Testis (tissue), 5 donors: Measurements from ENCODE around the gene ARID5A. TPM values are rescaled to one million over a fixed set of nuclear protein-coding genes. Genes with fewer than 3 reads are reported as not detected.

Source experiments
- DNase-seq: peaks from one replicate; pipeline ENCODE4 v3.0.0-alpha.2; 2019
- H3K27ac ChIP-seq, 2 donors: fragments of 200-600 bp; sonication (generic); one replicate each; pipeline ENCODE4 v1.5.1; 2019
- H3K27me3 ChIP-seq: fragments of 200-600 bp; sonication (generic); one replicate; pipeline ENCODE4 v1.5.1; 2019
- H3K36me3 ChIP-seq: fragments of 200-600 bp; sonication (generic); one replicate; pipeline ENCODE4 v1.5.1; 2017; ENCODE audit warnings: low read depth; ENCODE audit errors: missing control alignments
- H3K4me1 ChIP-seq: fragments of 200-600 bp; sonication (generic); one replicate; pipeline ENCODE4 v1.5.1; 2019
- H3K4me3 ChIP-seq, 2 donors: fragments of 200-600 bp; sonication (generic); one replicate each; pipeline ENCODE4 v1.5.1; 2017 to 2019
- H3K9me3 ChIP-seq: fragments of 200-600 bp; sonication (generic); one replicate; pipeline ENCODE4 v1.5.1; 2017
- POLR2A ChIP-seq: fragments of 450-650 bp; IDR thresholded peaks from one replicate; pipeline ENCODE4 v1.6.1; 2017; ENCODE audit warnings: antibody characterized with exemption, mild to moderate bottlenecking, moderate library complexity
- WGBS, 2 donors: methylation state at CpG; one replicate each; pipeline ENCODE4 v1.1.5; 2018; 5-methylcytosine and 5-hydroxymethylcytosine counted together
- intact Hi-C: fragments of 100-400 bp; cut with DNase I; formaldehyde crosslinking; loops from one replicate; pipeline ENCODE4 v1.15.1; 2023; ENCODE audit warnings: low total_unique reads
- long read RNA-seq, 2 donors: transcript quantifications; one replicate each; lab custom pipeline, GENCODE V29; 2026
- polyA plus RNA-seq: library from polyadenylated mRNA; stranded (reverse); fragments of 350-450 nt; fragmentation: Illumina TruSeq; extraction: RNeasy Lipid Tissue Mini Kit (QIAGEN cat#74804); gene quantifications from one replicate; pipeline ENCODE4 v1.2.3, GENCODE V29; 2014; ENCODE audit warnings: low read depth, low replicate concordance; ENCODE audit not compliant: insufficient read depth
- total RNA-seq, 2 donors: library from RNA; depleted of rRNA; stranded (reverse); fragments of >200 nt; gene quantifications; one replicate each; pipeline ENCODE4 v1.2.3, GENCODE V29; 2016
- TF ChIP-seq, protein P1 (sequence below), 3 experiments: fragments of 450-650 bp in 2 of 3; fragments of 200-600 bp in 1 of 3; sonication (generic) in 1 of 3; IDR thresholded peaks; one replicate each; pipeline ENCODE4 v1.5.1; 2016 to 2019; ENCODE audit warnings: antibody characterized with exemption in 3 of 3, mild to moderate bottlenecking in 2 of 3, moderate library complexity in 1 of 3

The ARID5A gene
- 10 to 100 TPM; 31.7 to 33.7 TPM for total RNA-seq
- 20.1 TPM for polyA plus RNA-seq
- long read RNA-seq, donor 1, transcript ARID5A-201 (7 exons, 2,188 nt), result major isoform, 5 of 14 reads
- long read RNA-seq, donor 1, partial matches to known transcripts, result 7 of 14 reads
- long read RNA-seq, donor 1, other reads (novel, unspliced or antisense), result 0 of 14 reads
- long read RNA-seq, donor 2, partial matches to known transcripts, result 0 of 4 reads
- long read RNA-seq, donor 2, other reads (novel, unspliced or antisense), result 0 of 4 reads

DNA sequence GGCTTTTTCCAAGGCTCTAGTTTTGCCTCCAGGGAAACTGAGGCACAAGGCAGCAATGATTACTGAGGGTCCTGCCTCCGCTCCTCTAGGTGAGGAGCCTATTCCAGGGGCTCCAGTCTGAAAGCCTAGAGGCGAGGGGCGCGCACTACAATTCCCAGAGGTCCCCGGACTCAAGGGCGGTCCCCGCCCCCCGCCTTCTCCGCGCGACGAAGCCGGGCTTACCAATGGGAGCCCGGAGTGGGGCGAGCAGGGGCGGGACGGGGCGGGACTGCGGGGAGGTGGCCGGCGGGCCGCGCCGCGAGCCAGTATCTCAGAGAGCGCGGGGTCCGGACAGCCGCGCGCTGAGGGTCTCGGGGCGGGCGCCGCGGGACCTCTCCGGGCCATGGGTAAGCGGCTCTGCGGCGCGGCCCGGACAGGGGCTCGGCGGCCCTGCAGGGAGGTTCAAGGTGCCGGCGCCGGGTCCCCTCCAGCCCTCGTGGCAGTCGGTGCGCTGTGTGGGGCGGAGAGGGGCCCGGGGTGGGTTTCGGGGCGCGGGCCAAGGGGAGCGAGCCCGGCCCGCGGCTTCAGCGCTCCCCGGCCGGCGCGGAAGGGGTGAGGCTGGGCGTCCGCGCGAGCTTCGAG lies at the start of gene ARID5A:
Gene ARID5A (plus strand): TSS at position 308 of the 621 bp plus-strand sequence. CDS start 75 bp downstream, at position 383.
- H3K27ac ChIP-seq, result peak within 1 kb of the TSS; percentile 88 to 92
- WGBS, 2 donors, result 1 to 5% methylated on average over 4 to 40 of the region's 69 CpGs
- H3K27me3 ChIP-seq, result no peaks in the 10 kb centered on the region
- peak; percentile 97 for TF ChIP-seq POLR2A
- TF ChIP-seq, protein P1, sequence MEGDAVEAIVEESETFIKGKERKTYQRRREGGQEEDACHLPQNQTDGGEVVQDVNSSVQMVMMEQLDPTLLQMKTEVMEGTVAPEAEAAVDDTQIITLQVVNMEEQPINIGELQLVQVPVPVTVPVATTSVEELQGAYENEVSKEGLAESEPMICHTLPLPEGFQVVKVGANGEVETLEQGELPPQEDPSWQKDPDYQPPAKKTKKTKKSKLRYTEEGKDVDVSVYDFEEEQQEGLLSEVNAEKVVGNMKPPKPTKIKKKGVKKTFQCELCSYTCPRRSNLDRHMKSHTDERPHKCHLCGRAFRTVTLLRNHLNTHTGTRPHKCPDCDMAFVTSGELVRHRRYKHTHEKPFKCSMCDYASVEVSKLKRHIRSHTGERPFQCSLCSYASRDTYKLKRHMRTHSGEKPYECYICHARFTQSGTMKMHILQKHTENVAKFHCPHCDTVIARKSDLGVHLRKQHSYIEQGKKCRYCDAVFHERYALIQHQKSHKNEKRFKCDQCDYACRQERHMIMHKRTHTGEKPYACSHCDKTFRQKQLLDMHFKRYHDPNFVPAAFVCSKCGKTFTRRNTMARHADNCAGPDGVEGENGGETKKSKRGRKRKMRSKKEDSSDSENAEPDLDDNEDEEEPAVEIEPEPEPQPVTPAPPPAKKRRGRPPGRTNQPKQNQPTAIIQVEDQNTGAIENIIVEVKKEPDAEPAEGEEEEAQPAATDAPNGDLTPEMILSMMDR (IDR thresholded peaks at IDR 0.05), result peak; percentile 51 to 66 (median 57)
- H3K36me3 ChIP-seq, result no peaks in the 10 kb centered on the region
- H3K4me1 ChIP-seq, result peaks cover 56% of the 10 kb centered on the region
- intact Hi-C loops, result no loop called here
- peak within 1 kb of the TSS; percentile 93 for H3K4me3 ChIP-seq
- DNase-seq, result peak; percentile 97
- no peaks in the 10 kb centered on the region for H3K9me3 ChIP-seq

DNA sequence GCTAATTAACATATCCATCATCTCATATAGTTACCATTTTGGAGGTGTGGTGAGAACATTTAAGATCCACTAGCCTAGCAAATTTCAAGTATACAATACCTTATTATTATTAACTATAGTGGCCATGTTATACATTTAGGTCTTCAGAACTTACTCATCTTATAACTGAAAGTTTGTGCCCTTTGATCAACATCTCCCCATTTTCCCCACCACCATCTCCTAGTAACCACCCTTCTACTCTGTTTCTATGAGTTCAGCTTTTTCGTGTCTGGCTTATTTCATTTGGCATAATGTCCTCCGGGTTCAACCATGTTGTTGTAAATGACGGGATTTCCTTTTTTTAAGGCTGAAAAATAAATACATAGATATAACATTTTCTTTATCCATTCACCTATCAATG lies 47.3 kb upstream of the ARID5A start:
- DNase-seq, result no peak
- Histone ChIP-seq H3K36me3 (no peaks in the 10 kb centered on the region), H3K9me3 (no peaks in the 10 kb centered on the region), H3K27ac (no peak overlapping the region), H3K27me3 (no peaks in the 10 kb centered on the region), H3K4me3 (no peak overlapping the region), H3K4me1 (peaks cover 6% of the 10 kb centered on the region)
- TF ChIP-seq POLR2A, result no peak
- TF ChIP-seq, protein P1 (IDR thresholded peaks at IDR 0.05), result no peak
- intact Hi-C loops, result no loop called here
- WGBS, 2 donors, result 92 to 96% methylated on average over 3 of the region's 3 CpGs

DNA sequence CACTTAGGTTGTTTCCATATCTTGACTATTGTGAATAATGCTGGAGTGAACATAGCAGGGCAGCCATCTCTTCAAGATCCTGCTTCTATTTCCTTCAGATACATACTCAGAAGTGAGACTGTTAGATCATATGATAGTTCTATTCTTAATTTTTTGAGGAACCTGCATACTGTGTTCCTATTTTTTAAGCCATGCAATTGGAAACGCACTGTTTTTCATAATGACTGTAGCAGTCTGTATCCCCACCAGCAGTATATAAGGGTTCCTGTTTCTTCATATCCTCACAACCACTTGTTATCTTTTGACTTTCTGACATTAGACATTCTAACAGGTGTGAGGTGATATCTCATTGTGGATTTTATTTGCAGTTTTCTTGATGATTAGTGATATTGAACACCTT lies 46.9 kb upstream of the ARID5A start:
- Histone ChIP-seq H3K27me3 (no peaks in the 10 kb centered on the region), H3K4me1 (peaks cover 6% of the 10 kb centered on the region), H3K27ac (no peak overlapping the region), H3K4me3 (no peak overlapping the region), H3K36me3 (no peaks in the 10 kb centered on the region), H3K9me3 (no peaks in the 10 kb centered on the region)
- TF ChIP-seq POLR2A, result no peak
- TF ChIP-seq, protein P1 (IDR thresholded peaks at IDR 0.05), result no peak
- intact Hi-C loops, result no loop called here
- DNase-seq, result no peak
- WGBS, 2 donors, result 84 to 89% methylated on average over 1 of the region's 1 CpG

- DNase-seq, result no peak
- no peak for TF ChIP-seq POLR2A
- TF ChIP-seq, protein P1 (IDR thresholded peaks at IDR 0.05), result no peak
- intact Hi-C loops, result no loop called here
These were observed 44.6 kb upstream of the ARID5A start for GRCh38 chr2:96491860-96492497.

More at GRCh38 chr2:96491860-96492497, 44.6 kb upstream of the ARID5A start:
- no peaks in the 10 kb centered on the region for H3K36me3 ChIP-seq
- no peak overlapping the region for H3K27ac ChIP-seq
- no peaks in the 10 kb centered on the region for H3K9me3 ChIP-seq
- H3K4me3 ChIP-seq, result no peak overlapping the region
- H3K4me1 ChIP-seq, result no peaks in the 10 kb centered on the region
- 94 to 100% methylated on average over 1 of the region's 1 CpG for WGBS, 2 donors
- no peaks in the 10 kb centered on the region for H3K27me3 ChIP-seq
